ENCODE measurements around the gene KIFAP3. TPM values are rescaled to one million over a fixed set of nuclear protein-coding genes. Genes with fewer than 3 reads are reported as not detected.

The KIFAP3 gene
- total and polyA plus RNA-seq, 7 experiments from 2014 or later = 8.9 to 23.8 (median 15.1) TPM

- H3K4me3 ChIP-seq (ENCODE audit: low read length) = no peak overlapping the region
- ATAC-seq (no peak), DNase-seq (no peak)
- Mint-ChIP-seq H3K27ac (no peak overlapping the region), H3K9me3 (no peaks in the 10 kb centered on the region), H3K36me3 (peaks cover 11 to 52% (median 35%) of the 10 kb centered on the region in 5 donors), H3K4me1 (peaks cover 16 to 61% (median 52%) of the 10 kb centered on the region in 7 donors), H3K4me3 (no peak overlapping the region), H3K27me3 (no peaks in the 10 kb centered on the region)
- H3K27me3 ChIP-seq (ENCODE audit: control insufficient read depth in 2 of 2, insufficient read depth in 2 of 2, low read length in 2 of 2) = no peaks in the 10 kb centered on the region
- no peaks in the 10 kb centered on the region for H3K9me3 ChIP-seq (ENCODE audit: control insufficient read depth in 2 of 3, low read length in 3 of 3)
- peaks cover 6 to 26% (median 10%) of the 10 kb centered on the region in 3 experiments for H3K36me3 ChIP-seq (ENCODE audit: control insufficient read depth in 2 of 3, insufficient read depth in 3 of 3, low read length in 3 of 3)
- H3K27ac ChIP-seq (ENCODE audit: low read depth, low read length) = no peak overlapping the region
- H3K4me1 ChIP-seq (ENCODE audit: control insufficient read depth in 2 of 2, insufficient read depth in 2 of 2, low read length in 2 of 2) = no peaks in the 10 kb centered on the region
- ChIA-PET CTCF (no interaction called here), POLR2A (interaction anchor here (0.8 kb wide), 1 partner anchor 12 kb away, joined by 3 read pairs; no protein-coding TSS in a partner anchor)
- intact Hi-C loops (cut with micrococcal nuclease) = no loop called here
Observed at GRCh38 chr1:169884634-169885033, 189.9 kb downstream of the KIFAP3 start.

GRCh38 chr1:169882039-169882511, 192.4 kb downstream of the KIFAP3 start:
- no peak overlapping the region for H3K27ac ChIP-seq (ENCODE audit: low read depth, low read length)
- Mint-ChIP-seq H3K9me3 (no peaks in the 10 kb centered on the region), H3K27me3 (no peaks in the 10 kb centered on the region), H3K4me3 (no peak overlapping the region), H3K27ac (no peak overlapping the region), H3K36me3 (peaks cover 11 to 53% (median 28%) of the 10 kb centered on the region in 5 donors), H3K4me1 (peaks cover 10 to 54% (median 51%) of the 10 kb centered on the region in 7 donors)
- DNase-seq (no peak), ATAC-seq (no peak)
- no peaks in the 10 kb centered on the region for H3K4me1 ChIP-seq (ENCODE audit: control insufficient read depth in 2 of 2, insufficient read depth in 2 of 2, low read length in 2 of 2)
- ChIA-PET POLR2A (no interaction called here), CTCF (no interaction called here)
- H3K9me3 ChIP-seq (ENCODE audit: control insufficient read depth in 2 of 3, low read length in 3 of 3) = no peaks in the 10 kb centered on the region
- H3K4me3 ChIP-seq (ENCODE audit: low read length) = no peak overlapping the region
- intact Hi-C loops (cut with micrococcal nuclease) = no loop called here
- no peaks in the 10 kb centered on the region for H3K27me3 ChIP-seq (ENCODE audit: control insufficient read depth in 2 of 2, insufficient read depth in 2 of 2, low read length in 2 of 2)
- H3K36me3 ChIP-seq (ENCODE audit: control insufficient read depth in 2 of 3, insufficient read depth in 3 of 3, low read length in 3 of 3) = peaks cover 0 to 41% (median 8%) of the 10 kb centered on the region in 3 experiments

GRCh38 chr1:169879034-169879840, 195.3 kb downstream of the KIFAP3 start:
- intact Hi-C loops (cut with micrococcal nuclease) = no loop called here
- Mint-ChIP-seq H3K27me3 (no peaks in the 10 kb centered on the region), H3K36me3 (peaks cover 11 to 54% (median 33%) of the 10 kb centered on the region in 5 donors), H3K4me3 (peak overlapping the region in 1 of 10 donors; percentile 2), H3K4me1 (peaks cover 11 to 48% (median 42%) of the 10 kb centered on the region in 7 donors), H3K27ac (peak overlapping the region in 4 of 9 donors; percentile 11 to 47 (median 24)), H3K9me3 (no peaks in the 10 kb centered on the region)
- no peaks in the 10 kb centered on the region for H3K4me1 ChIP-seq (ENCODE audit: control insufficient read depth in 2 of 2, insufficient read depth in 2 of 2, low read length in 2 of 2)
- POLR2A ChIA-PET = interaction anchor here (0.6 kb wide), 2 partner anchors 118 to 654 kb away, joined by 4 to 5 read pairs; no protein-coding TSS in a partner anchor
- H3K36me3 ChIP-seq (ENCODE audit: control insufficient read depth in 2 of 3, insufficient read depth in 3 of 3, low read length in 3 of 3) = peaks cover 10 to 55% (median 19%) of the 10 kb centered on the region in 3 experiments
- no peaks in the 10 kb centered on the region for H3K27me3 ChIP-seq (ENCODE audit: control insufficient read depth in 2 of 2, insufficient read depth in 2 of 2, low read length in 2 of 2)
- no peak for DNase-seq
- H3K9me3 ChIP-seq (ENCODE audit: control insufficient read depth in 2 of 3, low read length in 3 of 3) = no peaks in the 10 kb centered on the region
- CTCF ChIA-PET = interaction anchor here (0.6 kb wide), 1 partner anchor 72 kb away, joined by 3 read pairs; no protein-coding TSS in a partner anchor
- no peak for ATAC-seq
- no peak overlapping the region for H3K27ac ChIP-seq (ENCODE audit: low read depth, low read length)
- no peak overlapping the region for H3K4me3 ChIP-seq (ENCODE audit: low read length)

DNA sequence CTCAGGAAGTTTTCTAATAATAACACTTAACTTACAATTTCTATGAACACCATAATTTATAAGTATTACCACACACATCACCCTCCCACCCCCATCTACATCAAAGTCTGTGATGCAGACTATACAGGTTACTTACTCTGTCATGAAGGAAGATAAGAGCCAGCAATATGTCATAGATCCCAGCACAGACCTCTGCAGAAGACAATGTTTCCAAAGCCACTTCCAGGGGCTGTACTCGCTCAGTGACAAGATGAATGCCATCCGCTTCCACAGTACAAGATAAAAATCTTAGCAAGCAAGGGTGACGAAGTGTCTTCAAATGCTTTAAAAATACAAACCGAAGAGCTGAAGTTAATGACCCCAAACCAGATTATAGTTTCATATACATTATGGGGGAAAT, 196.0 kb downstream of the KIFAP3 start:
- Mint-ChIP-seq H3K4me1 (peaks cover 12 to 53% (median 48%) of the 10 kb centered on the region in 7 donors), H3K27ac (peak overlapping the region in 2 of 9 donors; percentile 14 to 19), H3K9me3 (no peaks in the 10 kb centered on the region), H3K4me3 (no peak overlapping the region), H3K27me3 (no peaks in the 10 kb centered on the region), H3K36me3 (peaks cover 11 to 61% (median 41%) of the 10 kb centered on the region in 5 donors)
- ATAC-seq (no peak), DNase-seq (no peak)
- Histone ChIP-seq H3K36me3 (ENCODE audit: control insufficient read depth in 2 of 3, insufficient read depth in 3 of 3, low read length in 3 of 3) (peaks cover 10 to 62% (median 27%) of the 10 kb centered on the region in 3 experiments), H3K4me3 (ENCODE audit: low read length) (no peak overlapping the region), H3K27me3 (ENCODE audit: control insufficient read depth in 2 of 2, insufficient read depth in 2 of 2, low read length in 2 of 2) (no peaks in the 10 kb centered on the region), H3K9me3 (ENCODE audit: control insufficient read depth in 2 of 3, low read length in 3 of 3) (no peaks in the 10 kb centered on the region), H3K27ac (ENCODE audit: low read depth, low read length) (no peak overlapping the region), H3K4me1 (ENCODE audit: control insufficient read depth in 2 of 2, insufficient read depth in 2 of 2, low read length in 2 of 2) (no peaks in the 10 kb centered on the region)
- ChIA-PET CTCF (no interaction called here), POLR2A (interaction anchor here (0.6 kb wide), 1 partner anchor 119 kb away, joined by 5 read pairs; no protein-coding TSS in a partner anchor)
- intact Hi-C loops (cut with micrococcal nuclease) = no loop called here

DNA sequence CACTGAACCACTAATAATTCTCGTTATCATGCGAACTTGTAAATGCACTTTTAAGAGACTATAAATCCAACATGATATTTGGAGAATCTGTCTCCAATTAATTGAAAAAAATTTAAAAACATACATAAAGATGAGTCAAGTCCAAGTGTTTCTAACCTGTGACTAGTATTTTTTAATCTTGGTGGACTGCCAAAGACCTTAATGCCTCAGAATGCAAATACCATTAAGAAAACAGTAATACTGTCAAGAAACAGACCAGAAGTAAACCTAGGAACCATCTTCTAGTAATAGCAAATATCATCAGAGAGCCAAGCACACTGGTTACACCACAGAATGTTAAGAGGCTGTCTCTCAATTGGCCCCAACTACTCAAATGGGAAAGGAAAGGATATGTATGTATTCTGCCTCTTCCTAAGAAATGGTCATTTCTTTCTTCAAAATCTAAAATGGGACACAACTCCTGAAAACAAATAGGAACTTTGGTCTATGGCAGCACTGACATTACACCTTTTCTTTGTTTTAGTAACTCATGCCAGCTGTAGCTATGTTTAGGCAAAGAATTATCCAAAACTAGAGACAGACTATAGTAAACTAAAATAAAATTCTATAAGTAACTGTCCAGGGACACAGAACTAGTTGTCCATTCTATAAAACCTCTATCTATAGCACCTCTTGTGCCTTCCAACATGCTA, 196.5 kb downstream of the KIFAP3 start:
- DNase-seq (no peak), ATAC-seq (no peak)
- Histone ChIP-seq H3K9me3 (ENCODE audit: control insufficient read depth in 2 of 3, low read length in 3 of 3) (no peaks in the 10 kb centered on the region), H3K4me1 (ENCODE audit: control insufficient read depth in 2 of 2, insufficient read depth in 2 of 2, low read length in 2 of 2) (no peaks in the 10 kb centered on the region), H3K27me3 (ENCODE audit: control insufficient read depth in 2 of 2, insufficient read depth in 2 of 2, low read length in 2 of 2) (no peaks in the 10 kb centered on the region), H3K36me3 (ENCODE audit: control insufficient read depth in 2 of 3, insufficient read depth in 3 of 3, low read length in 3 of 3) (peaks cover 10 to 68% (median 29%) of the 10 kb centered on the region in 3 experiments), H3K4me3 (ENCODE audit: low read length) (no peak overlapping the region), H3K27ac (ENCODE audit: low read depth, low read length) (no peak overlapping the region)
- peaks cover 12 to 63% (median 42%) of the 10 kb centered on the region in 5 donors for H3K36me3 Mint-ChIP-seq
- H3K9me3 Mint-ChIP-seq = peaks cover 0 to 5% (median 0%) of the 10 kb centered on the region in 11 donors
- ChIA-PET CTCF (no interaction called here), POLR2A (no interaction called here)
- H3K27ac Mint-ChIP-seq = peak overlapping the region in 2 of 9 donors; percentile 14 to 19
- intact Hi-C loops (cut with micrococcal nuclease) = loop anchor here in 1 of 2 donors (2.0 kb wide), 1 partner anchor 13 kb away; no protein-coding TSS in a partner anchor
- H3K27me3 Mint-ChIP-seq = no peaks in the 10 kb centered on the region
- peaks cover 12 to 49% (median 44%) of the 10 kb centered on the region in 7 donors for H3K4me1 Mint-ChIP-seq
- no peak overlapping the region for H3K4me3 Mint-ChIP-seq

GRCh38 chr1:169874229-169874628, 200.3 kb downstream of the KIFAP3 start:
- DNase-seq (no peak), ATAC-seq (no peak)
- ChIA-PET POLR2A (no interaction called here), CTCF (no interaction called here)
- H3K4me1 ChIP-seq (ENCODE audit: control insufficient read depth in 2 of 2, insufficient read depth in 2 of 2, low read length in 2 of 2) = no peaks in the 10 kb centered on the region
- peaks cover 5 to 35% (median 25%) of the 10 kb centered on the region in 7 donors for H3K4me1 Mint-ChIP-seq
- no peaks in the 10 kb centered on the region for H3K27me3 ChIP-seq (ENCODE audit: control insufficient read depth in 2 of 2, insufficient read depth in 2 of 2, low read length in 2 of 2)
- H3K4me3 Mint-ChIP-seq = no peak overlapping the region
- H3K27ac Mint-ChIP-seq = peak overlapping the region in 3 of 9 donors; percentile 3 to 56 (median 22)
- H3K9me3 ChIP-seq (ENCODE audit: control insufficient read depth in 2 of 3, low read length in 3 of 3) = no peaks in the 10 kb centered on the region
- peaks cover 0 to 11% (median 0%) of the 10 kb centered on the region in 11 donors for H3K9me3 Mint-ChIP-seq
- intact Hi-C loops (cut with micrococcal nuclease) = no loop called here
- H3K27ac ChIP-seq (ENCODE audit: low read depth, low read length) = no peak overlapping the region
- peaks cover 25 to 83% (median 71%) of the 10 kb centered on the region in 5 donors for H3K36me3 Mint-ChIP-seq
- peaks cover 19 to 93% (median 40%) of the 10 kb centered on the region in 3 experiments for H3K36me3 ChIP-seq (ENCODE audit: control insufficient read depth in 2 of 3, insufficient read depth in 3 of 3, low read length in 3 of 3)
- H3K4me3 ChIP-seq (ENCODE audit: low read length) = no peak overlapping the region
- H3K27me3 Mint-ChIP-seq = no peaks in the 10 kb centered on the region
